Fibroblast of the aortic adventitia (primary cell): ENCODE results near the gene RPS27A. TPM values are rescaled to one million over a fixed set of nuclear protein-coding genes. Genes with fewer than 3 reads are reported as not detected.
"Not testable (repeated sequence)": the region's sequence is repeated elsewhere in the genome, so short reads cannot be mapped to it uniquely, and the experiment has no call there.

Experiments
- DNase-seq: peaks from one replicate; pipeline ENCODE4 v3.0.0-alpha.2; 2010; ENCODE audit warnings: low read depth
- H3K4me3 ChIP-seq: 2 replicates; pipeline ENCODE4 v1.5.1; 2011; ENCODE audit warnings: low read depth, mild to moderate bottlenecking, control low read depth, low read length, moderate library complexity
- CTCF ChIP-seq: IDR thresholded peaks from 2 replicates; pipeline ENCODE4 v1.5.1; 2011; ENCODE audit warnings: mild to moderate bottlenecking, low read length, control low read depth, inconsistent platforms; ENCODE audit not compliant: insufficient read depth
- total RNA-seq: library from RNA; depleted of rRNA; stranded (reverse); fragments of >200 nt; gene quantifications from 2 replicates; pipeline ENCODE4 v1.2.3, GENCODE V29; 2012; ENCODE audit warnings: low replicate concordance

Gene RPS27A
- total RNA-seq, 1 donor: 1,779 TPM

GRCh38 chr2:55269645-55269990 lies 37.1 kb downstream of the RPS27A start:
- peak; percentile 18 for DNase-seq
- no peak for TF ChIP-seq CTCF
- H3K4me3 ChIP-seq: peak overlapping the region; percentile 95

DNA sequence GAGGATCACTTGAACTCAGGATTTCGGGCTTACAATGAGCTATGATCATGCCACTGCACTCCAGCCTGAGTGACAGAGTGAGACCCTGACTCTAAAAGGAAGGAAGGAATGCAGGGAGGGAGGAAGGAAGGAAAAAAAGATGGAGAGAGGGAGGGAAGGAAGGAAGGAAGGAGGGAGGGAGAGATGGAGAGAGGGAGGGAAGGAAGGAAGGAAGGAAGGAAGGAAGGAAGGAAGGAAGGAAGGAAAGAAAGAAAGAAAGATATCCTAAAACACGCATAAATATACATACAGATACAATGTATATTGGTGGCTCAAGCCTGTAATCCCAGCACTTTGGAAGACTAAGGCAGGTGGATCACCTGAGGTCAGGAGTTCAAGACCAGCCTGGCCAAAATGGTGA lies 41.9 kb downstream of the RPS27A start:
- DNase-seq, H3K4me3 ChIP-seq: not testable (repeated sequence)

- H3K4me3 ChIP-seq: no peak overlapping the region
- DNase-seq: no peak
- no peak for TF ChIP-seq CTCF
Observed at GRCh38 chr2:55277310-55277709, 44.8 kb downstream of the RPS27A start.

- not testable (repeated sequence) for DNase-seq, H3K4me3 ChIP-seq
Observed at GRCh38 chr2:55279214-55279835, 46.8 kb downstream of the RPS27A start.

DNA sequence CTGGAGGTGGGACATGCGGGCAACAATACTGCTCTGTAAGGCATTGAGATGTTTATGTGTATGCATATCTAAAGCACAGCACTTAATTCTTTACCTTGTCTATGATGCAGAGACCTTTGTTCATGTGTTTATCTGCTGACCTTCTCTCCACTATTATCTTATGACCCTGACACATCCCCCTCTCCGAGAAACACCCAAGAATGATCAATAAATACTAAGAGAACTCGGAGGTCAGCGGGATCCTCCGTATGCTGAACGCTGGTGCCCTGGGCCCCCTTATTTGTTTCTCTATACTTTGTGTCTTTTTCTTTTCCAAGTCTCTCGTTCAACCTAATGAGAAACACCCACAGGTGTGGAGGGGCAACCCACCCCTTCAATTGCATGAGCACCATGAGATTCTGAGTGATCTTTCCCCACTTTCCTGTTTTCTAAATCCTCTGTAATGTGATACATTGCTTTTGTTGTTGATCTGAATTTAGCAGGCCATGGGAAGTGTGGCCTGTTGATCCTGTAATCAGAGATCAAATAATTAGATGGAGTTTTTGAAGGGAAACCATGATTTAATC lies 47.5 kb downstream of the RPS27A start:
- H3K4me3 ChIP-seq, DNase-seq: not testable (repeated sequence)

- not testable (repeated sequence) for DNase-seq
Observed at GRCh38 chr2:55280851-55281546, 48.5 kb downstream of the RPS27A start.

DNA sequence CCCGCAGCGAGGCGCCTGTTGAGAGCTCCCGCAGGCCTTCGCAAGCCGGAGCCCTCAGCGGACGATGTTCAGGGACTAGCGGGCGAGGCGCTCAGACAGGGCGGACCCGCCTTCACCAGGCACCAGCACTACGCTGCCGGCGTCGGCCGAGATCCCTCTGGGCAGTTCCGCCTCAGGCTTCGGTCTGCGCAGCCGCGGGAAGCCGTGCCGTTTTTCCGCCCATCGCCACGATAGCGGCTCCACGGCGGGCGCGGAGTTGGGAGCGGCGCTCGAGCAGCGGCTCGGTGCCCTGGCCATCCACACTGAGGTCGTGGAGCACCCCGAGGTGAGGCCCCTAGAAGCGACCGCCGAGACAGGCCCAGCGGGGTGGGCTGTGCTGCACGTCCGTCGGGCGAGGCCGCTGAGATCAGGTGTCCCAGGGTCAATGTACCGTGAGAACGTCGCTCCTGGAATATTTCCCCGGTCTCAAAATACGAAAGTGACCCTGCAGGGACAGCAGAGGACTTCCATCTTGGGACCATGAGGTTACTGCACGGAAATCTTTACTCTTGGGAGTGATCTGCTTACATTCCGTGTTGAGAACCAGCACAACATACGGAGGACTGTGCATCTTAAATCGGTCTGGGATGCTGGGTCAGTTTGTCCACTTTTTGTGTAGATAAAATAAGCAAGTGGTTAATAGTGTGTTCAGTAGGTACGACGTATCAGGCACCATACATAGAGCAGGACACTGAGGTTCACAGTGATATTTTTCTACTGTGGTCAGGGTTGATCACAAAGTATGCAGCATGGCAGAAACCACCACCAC lies 49.8 kb downstream of the RPS27A start:
- peak; percentile 86 for DNase-seq
- TF ChIP-seq CTCF: no peak
- H3K4me3 ChIP-seq: peak overlapping the region; percentile 81

More at GRCh38 chr2:55280851-55281546, 48.5 kb downstream of the RPS27A start:
- H3K4me3 ChIP-seq: not testable (repeated sequence)

DNA sequence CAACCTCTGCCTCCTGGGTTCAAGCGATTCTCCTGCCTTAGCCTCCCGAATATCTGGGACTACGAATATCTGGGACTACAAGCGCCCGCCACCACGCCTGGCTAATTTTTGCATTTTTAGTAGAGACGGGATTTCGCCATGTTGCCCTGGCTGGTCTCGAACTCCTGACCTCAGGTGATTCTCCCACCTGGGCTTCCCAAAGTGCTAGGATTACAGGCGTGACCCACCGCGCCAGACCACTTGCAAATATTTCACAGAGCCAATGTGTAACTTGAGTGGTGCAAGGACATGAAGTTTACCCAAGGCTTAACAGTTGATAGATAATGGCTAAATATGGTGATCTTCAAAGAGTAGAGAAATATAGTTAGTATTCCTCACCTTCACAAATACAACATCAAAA lies 50.6 kb downstream of the RPS27A start:
- no peak overlapping the region for H3K4me3 ChIP-seq
- DNase-seq: no peak
- no peak for TF ChIP-seq CTCF

Other genes starting within 250 kb of the RPS27A start
- gene RTN4, start 182.2 kb upstream of the RPS27A start, total RNA-seq: 357 and 1,117 TPM in 2 replicates
- gene CLHC1, start 395 bp upstream of the RPS27A start, total RNA-seq: 14.3 and 36.5 TPM in 2 replicates
- gene MTIF2, start 36.5 kb downstream of the RPS27A start, total RNA-seq: 37.5 and 66.2 TPM in 2 replicates
- gene CCDC88A, start 187.2 kb downstream of the RPS27A start, total RNA-seq: 111 and 123 TPM in 2 replicates